Kidney (tissue), 14 donors: Measurements from ENCODE around the gene GPR17. TPM values are rescaled to one million over a fixed set of nuclear protein-coding genes. Genes with fewer than 3 reads are reported as not detected.

Source experiments
- DNase-seq, 5 donors: peaks; one replicate each; pipeline ENCODE4 v3.0.0-alpha.2; 2013 to 2020
- FAIRE-seq: peaks from 2 replicates; lab custom pipeline; 2012; peaks lifted over from hg19 to GRCh38; lab: Jason Lieb, UNC
- H3K27ac ChIP-seq, 2 donors: one replicate each; pipeline ENCODE4 v1.7.0; 2013; ENCODE audit warnings: low read depth in 2 of 2, low read length in 2 of 2, inconsistent platforms in 1 of 2
- H3K27me3 ChIP-seq: one replicate; pipeline ENCODE4 v1.7.1; 2013; ENCODE audit warnings: low read length, inconsistent platforms; ENCODE audit not compliant: control insufficient read depth, insufficient read depth
- H3K36me3 ChIP-seq, 3 donors: one replicate each; pipeline versions ENCODE4 v1.7.0 to v1.7.1; 2013; ENCODE audit warnings: low read length in 3 of 3, control low read depth in 1 of 3, inconsistent platforms in 1 of 3; ENCODE audit not compliant: insufficient read depth in 3 of 3, control insufficient read depth in 2 of 3
- H3K4me1 ChIP-seq, 3 donors: one replicate each; pipeline versions ENCODE4 v1.7.0 to v1.7.1; 2013; ENCODE audit warnings: low read length in 3 of 3, inconsistent platforms in 1 of 3, low read depth in 1 of 3; ENCODE audit not compliant: control insufficient read depth in 2 of 3, insufficient read depth in 2 of 3
- H3K4me3 ChIP-seq, 3 donors: one replicate each; pipeline versions ENCODE4 v1.7.0 to v1.8.1; 2013; ENCODE audit warnings: low read length in 3 of 3, control low read depth in 1 of 3, inconsistent platforms in 1 of 3
- H3K9ac ChIP-seq, 3 donors: one replicate each; pipeline versions ENCODE4 v1.7.0 to v1.7.1; 2013; ENCODE audit warnings: low read length in 3 of 3, control low read depth in 1 of 3, inconsistent platforms in 1 of 3
- H3K9me3 ChIP-seq, 3 donors: one replicate each; pipeline versions ENCODE4 v1.7.0 to v1.7.1; 2013; ENCODE audit warnings: low read length in 3 of 3, control low read depth in 1 of 3, inconsistent platforms in 1 of 3; ENCODE audit not compliant: control insufficient read depth in 2 of 3, insufficient read depth in 1 of 3
- intact Hi-C: fragments of 100-400 bp; cut with DNase I; formaldehyde crosslinking; loops from one replicate; pipeline ENCODE4 v1.11.1; 2022
- polyA plus RNA-seq: library from polyadenylated mRNA; stranded (reverse); fragments of 350-450 nt; fragmentation: Illumina TruSeq; extraction: RNeasy Lipid Tissue Mini Kit (QIAGEN cat#74804); gene quantifications from one replicate; pipeline ENCODE4 v1.2.3, GENCODE V29; 2014; ENCODE audit warnings: low read depth, low replicate concordance; ENCODE audit not compliant: insufficient read depth
- total RNA-seq: library from RNA; stranded (reverse); fragmentation: NEBNext Ultra II Directional; extraction: Animal tissue kit (Norgen Biotek cat#: 25700); gene quantifications from one replicate; pipeline ENCODE4 v1.2.1, GENCODE V29; 2021
- TF ChIP-seq, protein P1 (sequence below): IDR thresholded peaks from 3 replicates; pipeline ENCODE4 v1.5.1; 2012; ENCODE audit warnings: mild to moderate bottlenecking, moderate library complexity, borderline replicate concordance; ENCODE audit not compliant: insufficient read depth; ENCODE audit errors: extremely low read depth
- donor health status: control.
- donor health status: control.
- donor health status: control.
- donor health status: control.
- donor health status: control.
- donor health status: DM: yes; HTN: yes; CAD: no.
- donor health status: Normal renal cell carcinoma (clear cell type).

Gene GPR17
- total and polyA plus RNA-seq, 2 donors from 2014 or later, result 0.39 to 0.50 TPM

DNA sequence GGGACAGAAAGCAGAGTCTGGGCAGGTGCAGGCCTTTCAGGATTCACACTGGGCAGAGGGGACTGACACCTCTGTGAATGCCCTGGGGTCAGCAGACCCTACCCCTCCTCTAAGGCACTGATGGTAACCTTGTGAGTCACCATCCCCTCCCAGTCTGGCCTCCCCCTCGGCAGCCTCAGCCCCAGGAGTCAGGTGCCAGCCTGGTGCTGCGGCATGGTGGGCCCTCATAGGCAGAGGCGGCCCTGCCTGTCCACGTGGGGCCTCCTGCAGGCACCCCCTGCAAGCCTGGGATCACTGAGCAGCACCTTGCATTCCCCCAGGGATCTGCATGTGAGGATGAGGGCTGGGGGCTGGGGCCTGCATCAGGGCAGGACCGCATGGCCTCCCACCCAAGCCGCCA, 4.8 kb upstream of the GPR17 start:
- Histone ChIP-seq H3K27ac (no peak overlapping the region), H3K36me3 (no peaks in the 10 kb centered on the region), H3K4me3 (no peak overlapping the region), H3K9ac (no peak overlapping the region), H3K9me3 (no peaks in the 10 kb centered on the region), H3K27me3 (no peaks in the 10 kb centered on the region), H3K4me1 (peaks cover 0 to 20% (median 0%) of the 10 kb centered on the region in 3 donors)
- intact Hi-C loops, result no loop called here
- TF ChIP-seq, protein P1, sequence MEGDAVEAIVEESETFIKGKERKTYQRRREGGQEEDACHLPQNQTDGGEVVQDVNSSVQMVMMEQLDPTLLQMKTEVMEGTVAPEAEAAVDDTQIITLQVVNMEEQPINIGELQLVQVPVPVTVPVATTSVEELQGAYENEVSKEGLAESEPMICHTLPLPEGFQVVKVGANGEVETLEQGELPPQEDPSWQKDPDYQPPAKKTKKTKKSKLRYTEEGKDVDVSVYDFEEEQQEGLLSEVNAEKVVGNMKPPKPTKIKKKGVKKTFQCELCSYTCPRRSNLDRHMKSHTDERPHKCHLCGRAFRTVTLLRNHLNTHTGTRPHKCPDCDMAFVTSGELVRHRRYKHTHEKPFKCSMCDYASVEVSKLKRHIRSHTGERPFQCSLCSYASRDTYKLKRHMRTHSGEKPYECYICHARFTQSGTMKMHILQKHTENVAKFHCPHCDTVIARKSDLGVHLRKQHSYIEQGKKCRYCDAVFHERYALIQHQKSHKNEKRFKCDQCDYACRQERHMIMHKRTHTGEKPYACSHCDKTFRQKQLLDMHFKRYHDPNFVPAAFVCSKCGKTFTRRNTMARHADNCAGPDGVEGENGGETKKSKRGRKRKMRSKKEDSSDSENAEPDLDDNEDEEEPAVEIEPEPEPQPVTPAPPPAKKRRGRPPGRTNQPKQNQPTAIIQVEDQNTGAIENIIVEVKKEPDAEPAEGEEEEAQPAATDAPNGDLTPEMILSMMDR, result no peak
- no peak for DNase-seq
- no peak for FAIRE-seq

DNA sequence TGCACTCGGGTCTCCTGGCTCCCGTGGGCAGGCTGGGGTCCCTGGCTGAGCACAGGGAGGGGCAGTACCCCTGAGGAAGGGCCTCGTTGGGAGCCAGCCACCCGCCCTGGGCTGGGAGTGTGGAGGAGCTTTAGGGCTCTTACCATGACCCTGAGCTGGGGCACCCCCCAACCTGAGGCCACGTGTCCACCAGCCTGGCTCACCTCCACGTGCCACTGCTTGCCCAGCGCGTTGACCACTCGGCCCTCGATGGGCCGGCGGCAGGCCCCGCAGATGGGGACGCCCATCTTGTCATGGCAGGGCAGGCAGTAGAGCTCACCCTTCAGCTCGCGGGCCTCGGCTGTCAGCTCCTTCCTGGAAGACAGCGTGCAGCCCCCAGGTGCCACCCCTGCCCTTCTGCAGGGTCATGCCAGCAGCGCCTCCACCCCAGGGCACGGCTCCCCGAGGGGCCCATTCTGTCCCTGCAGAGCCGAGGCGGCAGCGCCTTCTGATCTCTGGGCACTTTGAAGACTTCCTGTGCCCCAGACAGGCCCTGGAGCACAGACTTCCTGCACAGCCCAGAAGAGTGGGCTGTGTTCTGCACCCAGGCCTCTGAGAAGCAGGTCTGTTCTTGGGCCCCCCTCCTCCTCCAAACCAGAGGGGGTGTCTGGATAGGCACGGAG, 4.0 kb upstream of the GPR17 start:
- H3K4me1 ChIP-seq, result peaks cover 0 to 23% (median 0%) of the 10 kb centered on the region in 3 donors
- TF ChIP-seq, protein P1, result no peak
- DNase-seq, result no peak
- H3K9me3 ChIP-seq, result no peaks in the 10 kb centered on the region
- H3K27ac ChIP-seq, result no peak overlapping the region
- H3K27me3 ChIP-seq, result no peaks in the 10 kb centered on the region
- no peaks in the 10 kb centered on the region for H3K36me3 ChIP-seq
- H3K4me3 ChIP-seq, result no peak overlapping the region
- no peak overlapping the region for H3K9ac ChIP-seq
- intact Hi-C loops, result no loop called here
- FAIRE-seq, result no peak

DNA sequence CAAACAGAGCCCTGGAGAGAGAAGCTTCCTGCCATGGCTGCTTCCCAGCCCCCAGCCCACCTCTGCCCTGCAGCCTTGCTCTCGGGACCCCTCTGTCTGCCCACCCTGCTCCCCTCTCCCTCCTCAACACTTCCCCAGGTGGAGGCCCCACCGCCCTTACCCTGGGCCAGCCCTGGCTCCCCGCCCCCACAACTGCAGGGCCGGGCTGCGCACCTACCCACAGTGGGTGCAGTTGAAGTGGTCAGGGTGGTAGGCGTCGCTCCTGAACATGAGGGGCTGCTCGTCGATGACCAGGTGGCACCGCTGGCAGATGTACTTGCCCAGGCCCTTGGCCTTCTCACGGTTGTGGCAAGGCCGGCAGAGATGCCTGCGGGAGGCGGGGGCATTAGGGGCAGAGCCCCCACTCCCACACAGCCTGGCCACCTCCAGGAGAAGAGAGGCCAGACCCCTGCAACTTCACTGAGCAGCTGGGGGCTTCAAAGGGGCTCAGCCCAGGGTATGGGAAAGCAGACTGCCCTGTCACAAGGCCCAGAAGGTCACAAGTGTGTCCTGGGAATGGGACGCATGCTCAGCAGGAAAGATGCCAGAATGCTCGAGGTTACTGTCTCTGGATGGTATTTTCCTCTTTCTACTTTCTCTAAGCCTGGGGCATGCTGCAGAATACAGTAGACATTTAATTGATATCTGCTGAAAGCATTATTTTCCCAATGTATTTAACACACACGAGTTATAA, 3.1 kb upstream of the GPR17 start:
- intact Hi-C loops, result no loop called here
- Histone ChIP-seq H3K27ac (no peak overlapping the region), H3K9ac (no peak overlapping the region), H3K4me1 (peaks cover 0 to 19% (median 0%) of the 10 kb centered on the region in 3 donors), H3K4me3 (no peak overlapping the region), H3K27me3 (no peaks in the 10 kb centered on the region), H3K9me3 (no peaks in the 10 kb centered on the region), H3K36me3 (no peaks in the 10 kb centered on the region)
- no peak for FAIRE-seq
- TF ChIP-seq, protein P1, result no peak
- peak in 1 of 5 donors; percentile 57 for DNase-seq
